Epithelial cell of esophagus (primary cell): ENCODE results near the gene TMEM192.
"Not testable (repeated sequence)": the region's sequence is repeated elsewhere in the genome, so short reads cannot be mapped to it uniquely, and the experiment has no call there.

ENCODE experiments used
- DNase-seq: peaks from one replicate; pipeline ENCODE4 v3.0.0; 2010; ENCODE audit warnings: low read depth
- H3K4me3 ChIP-seq: 2 replicates; pipeline ENCODE4 v1.5.1; 2011; ENCODE audit warnings: mild to moderate bottlenecking, low read length, control low read depth
- CTCF ChIP-seq: IDR thresholded peaks from 2 replicates; pipeline ENCODE4 v1.5.1; 2011; ENCODE audit warnings: low read depth, mild to moderate bottlenecking, low read length, control low read depth, inconsistent platforms; ENCODE audit not compliant: insufficient read depth; ENCODE audit errors: missing control alignments

TMEM192 gene

GRCh38 chr4:165048170-165048569, 64.5 kb downstream of the TMEM192 start:
- no peak overlapping the region for H3K4me3 ChIP-seq
- no peak for TF ChIP-seq CTCF
- no peak for DNase-seq

DNA sequence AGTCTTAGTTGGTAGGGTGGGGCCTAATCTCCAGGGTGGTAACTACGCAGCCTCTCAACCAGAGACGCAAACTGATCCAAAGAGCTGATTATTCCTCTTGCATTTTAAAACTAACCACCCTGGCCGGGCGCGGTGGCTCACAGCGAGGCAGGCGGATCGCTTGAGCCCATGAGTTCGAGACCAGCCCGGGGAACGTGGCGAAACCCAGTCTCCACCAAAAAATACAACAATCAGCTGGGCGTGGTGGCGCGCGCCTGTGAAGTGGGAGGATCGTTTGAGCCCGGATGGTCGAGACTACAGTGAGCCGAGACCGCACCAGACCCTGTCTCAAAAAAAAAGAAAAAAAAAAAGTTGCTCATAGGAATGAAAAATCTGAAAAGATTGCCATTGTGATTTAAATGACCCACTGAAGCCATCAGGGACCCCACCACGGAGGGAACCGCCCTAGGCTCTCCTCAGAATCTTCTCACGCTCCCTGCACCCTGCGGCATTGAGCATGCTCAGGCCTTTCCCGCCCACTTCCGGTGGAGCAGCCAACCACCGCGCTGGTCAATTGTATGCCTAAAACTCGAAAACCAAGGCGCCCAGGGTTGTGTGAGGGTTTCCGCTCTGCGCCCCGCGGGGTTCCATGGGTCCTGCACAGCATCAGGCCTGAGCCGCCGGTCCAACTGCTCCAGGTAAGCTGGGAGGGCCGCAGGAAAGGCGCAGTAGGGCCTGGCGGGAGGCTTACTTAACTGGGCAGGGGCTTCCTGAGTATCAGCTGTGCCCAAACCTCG, 81.0 kb downstream of the TMEM192 start, which contains the start of gene TRIM60:
Gene TRIM60, plus strand, starts transcription at position 564 of the 776 bp plus-strand sequence. CDS start 8,074 bp downstream, outside the sequence.
- TF ChIP-seq CTCF = no peak
- no peak for DNase-seq
- no peak within 1 kb of the TSS for H3K4me3 ChIP-seq

- no peak for DNase-seq
- no peak overlapping the region for H3K4me3 ChIP-seq
- TF ChIP-seq CTCF = no peak
Measured at GRCh38 chr4:165027762-165028402, 84.8 kb downstream of the TMEM192 start.

GRCh38 chr4:165025782-165026181, 86.9 kb downstream of the TMEM192 start:
- not testable (repeated sequence) for DNase-seq, H3K4me3 ChIP-seq
